Keratinocyte (primary cell): Measurements from ENCODE around the gene CADM2. TPM values are rescaled to one million over a fixed set of nuclear protein-coding genes. Genes with fewer than 3 reads are reported as not detected.

Experiments
- DNase-seq: peaks from one replicate; pipeline ENCODE4 v3.0.0-alpha.2; 2011; ENCODE audit warnings: low read depth, missing footprints, low spot score
- FAIRE-seq: peaks from 2 replicates; lab custom pipeline; 2011; peaks lifted over from hg19 to GRCh38; lab: Jason Lieb, UNC
- H2AFZ ChIP-seq: 2 replicates; pipeline ENCODE4 v1.6.0; 2012; ENCODE audit warnings: low read length, control low read depth, inconsistent platforms; ENCODE audit not compliant: control insufficient read depth
- H3K27ac ChIP-seq: 2 replicates; pipeline ENCODE4 v1.5.1; 2011; ENCODE audit warnings: low read length; ENCODE audit not compliant: control insufficient read depth, insufficient read depth
- H3K27me3 ChIP-seq: 3 replicates; pipeline ENCODE4 v1.6.0; 2011; ENCODE audit warnings: low read length; ENCODE audit not compliant: control insufficient read depth, insufficient read depth; ENCODE audit errors: extremely low read depth
- H3K36me3 ChIP-seq, 2 experiments: 2 replicates in 1 of 2; 3 replicates in 1 of 2; pipeline ENCODE4 v1.5.1; 2011; ENCODE audit warnings: low read length in 2 of 2, mild to moderate bottlenecking in 1 of 2; ENCODE audit not compliant: control insufficient read depth in 2 of 2, insufficient read depth in 2 of 2; ENCODE audit errors: extremely low read depth in 1 of 2
- H3K4me1 ChIP-seq: 3 replicates; pipeline ENCODE4 v1.5.1; 2011; ENCODE audit warnings: low read length; ENCODE audit not compliant: control insufficient read depth, insufficient read depth; ENCODE audit errors: extremely low read depth
- H3K4me2 ChIP-seq: 3 replicates; pipeline ENCODE4 v1.6.0; 2011; ENCODE audit warnings: low read depth, low read length; ENCODE audit not compliant: control insufficient read depth, insufficient read depth; ENCODE audit errors: extremely low read depth
- H3K4me3 ChIP-seq, 3 experiments: fragments of 200-600 bp in 1 of 3; sonication (generic) in 1 of 3; 2 replicates in 2 of 3; 3 replicates in 1 of 3; pipeline ENCODE4 v1.5.1; 2011 to 2016; ENCODE audit warnings: low read length in 3 of 3, mild to moderate bottlenecking in 3 of 3, control low read depth in 2 of 3, inconsistent platforms in 1 of 3, low read depth in 1 of 3, mixed read lengths in 1 of 3, mixed run types in 1 of 3, moderate library complexity in 1 of 3; ENCODE audit not compliant: control insufficient read depth in 2 of 3, insufficient read depth in 2 of 3; ENCODE audit errors: extremely low read depth in 1 of 3
- H3K79me2 ChIP-seq: 2 replicates; pipeline ENCODE4 v1.6.0; 2012; ENCODE audit warnings: low read length; ENCODE audit not compliant: control insufficient read depth, insufficient read depth
- H3K9ac ChIP-seq: 3 replicates; pipeline ENCODE4 v1.6.0; 2011; ENCODE audit warnings: low read length; ENCODE audit not compliant: control insufficient read depth, insufficient read depth; ENCODE audit errors: extremely low read depth
- H3K9me1 ChIP-seq: 3 replicates; pipeline ENCODE4 v1.6.0; 2011; ENCODE audit warnings: low read length; ENCODE audit not compliant: control insufficient read depth, insufficient read depth; ENCODE audit errors: extremely low read depth
- H3K9me3 ChIP-seq: 2 replicates; pipeline ENCODE4 v1.5.1; 2012; ENCODE audit warnings: low read depth, low read length; ENCODE audit not compliant: control insufficient read depth
- H4K20me1 ChIP-seq: 3 replicates; pipeline ENCODE4 v1.6.0; 2011; ENCODE audit warnings: low read length; ENCODE audit not compliant: control insufficient read depth, insufficient read depth; ENCODE audit errors: extremely low read depth
- EZH2 ChIP-seq: IDR thresholded peaks from one replicate; pipeline ENCODE4 v1.6.1; 2012; ENCODE audit warnings: inconsistent platforms, mild to moderate bottlenecking, low read length, moderate library complexity
- dilution Hi-C: fragments of 300-500 bp; cut with MboI; formaldehyde crosslinking; loops from one replicate; pipeline ENCODE4 v1.7.0; 2020; ENCODE audit warnings: low sequenced_read_pairs; ENCODE audit not compliant: extremely low pct_ligation_motif_present
- polyA plus RNA-seq, 5 experiments: library from polyadenylated mRNA; depleted of rRNA in 3 of 5; stranded (reverse) in 3 of 5; stranded (forward) in 1 of 5; unstranded in 1 of 5; fragments of >200 nt; gene quantifications; 1 replicate in 1 of 5; 2 replicates in 3 of 5; 3 replicates in 1 of 5; pipeline versions ENCODE4 v1.2.1 to v1.2.3, GENCODE V29; 2011 to 2012; ENCODE audit warnings: missing spikeins in 2 of 5, low read depth in 1 of 5, low replicate concordance in 1 of 5
- TF ChIP-seq, protein P1 (sequence below), 3 experiments: IDR thresholded peaks in 1 of 3; conservative IDR thresholded peaks in 1 of 3; optimal IDR thresholded peaks in 1 of 3; 2 replicates in 2 of 3; 3 replicates in 1 of 3; pipeline versions ENCODE3 to v1.5.1; 2011; ENCODE audit warnings: low read length in 3 of 3, mild to moderate bottlenecking in 3 of 3, moderate library complexity in 2 of 3, control low read depth in 1 of 3, inconsistent platforms in 1 of 3; ENCODE audit not compliant: insufficient read depth in 2 of 3; ENCODE audit errors: extremely low read depth in 1 of 3

CADM2 gene
- polyA plus RNA-seq, 1 donor (not counting 4 experiments of a cell fraction or from before 2014, with no cell fraction given) = not detected

DNA sequence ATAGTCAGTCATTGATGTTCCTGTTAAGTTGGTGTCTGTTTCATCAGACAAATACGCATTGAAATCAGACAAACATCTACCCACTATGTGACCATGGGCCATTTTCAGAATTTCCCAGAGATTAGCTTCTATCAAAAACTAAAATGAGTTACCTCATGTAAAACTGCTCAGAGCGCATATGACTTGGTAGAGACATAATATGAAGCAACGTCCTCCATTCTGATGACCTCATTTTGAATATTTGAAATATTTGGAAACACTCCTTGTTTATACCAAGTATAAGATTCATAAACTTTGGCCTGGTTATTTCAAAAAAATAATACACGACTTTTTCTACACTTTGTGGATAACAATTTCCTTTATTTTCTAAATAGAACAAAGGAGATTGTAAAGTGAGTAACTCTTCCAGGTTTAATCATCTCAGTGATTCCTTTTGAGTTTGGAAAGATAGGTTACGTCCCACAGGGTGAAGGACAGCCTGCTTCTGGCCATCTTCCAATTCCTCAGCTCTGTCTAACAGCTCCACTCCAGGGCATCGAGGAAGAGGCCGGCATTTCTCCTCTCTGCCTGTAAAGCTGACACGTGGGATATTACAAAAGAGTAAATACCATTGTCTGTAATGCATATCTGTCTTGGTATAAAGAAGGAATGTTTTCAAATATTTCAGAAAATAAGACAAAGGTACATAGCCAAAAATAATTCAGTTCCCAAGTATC, 122.6 kb downstream of the CADM2 start:
- FAIRE-seq (no peak), DNase-seq (no peak)
- Histone ChIP-seq H3K36me3 (no peaks in the 10 kb centered on the region), H3K9ac (no peak overlapping the region), H3K9me3 (no peaks in the 10 kb centered on the region), H4K20me1 (no peaks in the 10 kb centered on the region), H3K4me3 (no peak overlapping the region), H3K4me1 (no peaks in the 10 kb centered on the region), H2AFZ (no peak overlapping the region), H3K4me2 (no peak overlapping the region), H3K27ac (no peak overlapping the region), H3K27me3 (no peaks in the 10 kb centered on the region), H3K79me2 (no peaks in the 10 kb centered on the region), H3K9me1 (no peaks in the 10 kb centered on the region)
- TF ChIP-seq, protein P1, sequence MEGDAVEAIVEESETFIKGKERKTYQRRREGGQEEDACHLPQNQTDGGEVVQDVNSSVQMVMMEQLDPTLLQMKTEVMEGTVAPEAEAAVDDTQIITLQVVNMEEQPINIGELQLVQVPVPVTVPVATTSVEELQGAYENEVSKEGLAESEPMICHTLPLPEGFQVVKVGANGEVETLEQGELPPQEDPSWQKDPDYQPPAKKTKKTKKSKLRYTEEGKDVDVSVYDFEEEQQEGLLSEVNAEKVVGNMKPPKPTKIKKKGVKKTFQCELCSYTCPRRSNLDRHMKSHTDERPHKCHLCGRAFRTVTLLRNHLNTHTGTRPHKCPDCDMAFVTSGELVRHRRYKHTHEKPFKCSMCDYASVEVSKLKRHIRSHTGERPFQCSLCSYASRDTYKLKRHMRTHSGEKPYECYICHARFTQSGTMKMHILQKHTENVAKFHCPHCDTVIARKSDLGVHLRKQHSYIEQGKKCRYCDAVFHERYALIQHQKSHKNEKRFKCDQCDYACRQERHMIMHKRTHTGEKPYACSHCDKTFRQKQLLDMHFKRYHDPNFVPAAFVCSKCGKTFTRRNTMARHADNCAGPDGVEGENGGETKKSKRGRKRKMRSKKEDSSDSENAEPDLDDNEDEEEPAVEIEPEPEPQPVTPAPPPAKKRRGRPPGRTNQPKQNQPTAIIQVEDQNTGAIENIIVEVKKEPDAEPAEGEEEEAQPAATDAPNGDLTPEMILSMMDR (optimal IDR thresholded peaks at IDR 0.05 in 1 of 3, IDR thresholded peaks at IDR 0.05 in 1 of 3, conservative IDR thresholded peaks at IDR 0.05 in 1 of 3; ENCODE audit: extremely low read depth in 1 of 3, insufficient read depth in 2 of 3, low read length in 3 of 3) = no peak
- no peak for TF ChIP-seq EZH2
- dilution Hi-C loops = no loop called here

DNA sequence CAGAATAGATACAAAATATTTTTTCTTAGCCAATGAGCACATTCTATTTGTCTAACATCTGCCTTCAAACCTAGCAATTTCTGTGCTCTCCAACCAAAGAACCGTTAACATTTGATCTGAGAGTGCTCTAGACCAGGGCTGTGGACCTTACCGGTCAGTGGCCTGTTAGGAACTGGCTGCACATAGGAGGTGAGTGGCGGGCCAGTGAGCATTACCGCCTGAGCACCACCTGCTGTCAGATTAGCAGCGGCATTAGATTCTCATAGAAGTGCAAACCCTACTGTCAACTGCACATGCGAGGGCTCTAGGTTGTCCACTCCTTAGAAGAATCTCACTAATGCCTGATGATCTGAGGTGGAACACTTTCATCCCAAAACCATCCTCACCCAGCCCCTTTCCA, 131.7 kb downstream of the CADM2 start:
- DNase-seq (no peak), FAIRE-seq (no peak)
- Histone ChIP-seq H2AFZ (no peak overlapping the region), H3K4me2 (no peak overlapping the region), H3K4me1 (no peaks in the 10 kb centered on the region), H3K9ac (no peak overlapping the region), H3K27me3 (no peaks in the 10 kb centered on the region), H3K9me3 (no peaks in the 10 kb centered on the region), H3K79me2 (no peaks in the 10 kb centered on the region), H3K36me3 (no peaks in the 10 kb centered on the region), H4K20me1 (no peaks in the 10 kb centered on the region), H3K9me1 (no peaks in the 10 kb centered on the region), H3K27ac (no peak overlapping the region), H3K4me3 (no peak overlapping the region)
- dilution Hi-C loops = no loop called here
- TF ChIP-seq, protein P1 (optimal IDR thresholded peaks at IDR 0.05 in 1 of 3, IDR thresholded peaks at IDR 0.05 in 1 of 3, conservative IDR thresholded peaks at IDR 0.05 in 1 of 3; ENCODE audit: extremely low read depth in 1 of 3, insufficient read depth in 2 of 3, low read length in 3 of 3) = no peak
- TF ChIP-seq EZH2 = no peak
